Measurements from ENCODE around the gene DDR2.
A peak's percentile ranks its signal among the peaks of the same experiment; 100 is the strongest.
"Not testable (repeated sequence)": the region's sequence is repeated elsewhere in the genome, so short reads cannot be mapped to it uniquely, and the experiment has no call there.

DDR2 gene

GRCh38 chr1:162765788-162766187 lies 133.5 kb downstream of the DDR2 start:
- DNase-seq (ENCODE audit: low spot score), result no peak

DNA sequence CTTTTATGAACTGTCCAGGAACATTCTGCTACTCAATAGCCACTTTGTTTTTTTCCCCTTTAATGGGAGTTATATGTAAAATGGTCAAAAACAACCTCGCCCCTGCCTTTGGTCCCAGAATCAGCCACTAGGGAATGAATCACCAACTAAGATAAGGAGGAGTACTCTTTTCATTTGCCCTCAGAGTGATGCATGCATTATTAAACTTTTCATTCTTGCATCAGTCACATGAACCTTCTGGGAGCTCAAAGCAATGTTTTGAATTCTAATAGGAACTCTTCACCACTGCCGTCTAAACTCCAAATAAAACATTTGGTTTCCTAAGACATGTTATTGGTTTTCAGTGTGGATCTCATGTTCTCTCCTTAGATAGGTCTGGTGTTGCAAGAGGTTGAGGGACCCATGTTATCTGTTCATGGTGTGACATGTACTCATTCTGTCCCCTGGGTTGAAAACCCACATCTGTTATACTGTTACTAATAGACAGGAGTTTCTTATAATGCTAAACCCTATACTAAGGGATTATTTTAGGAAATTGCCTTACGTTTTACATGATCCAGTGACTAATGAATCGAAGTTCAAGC lies 140.4 kb downstream of the DDR2 start:
- DNase-seq (ENCODE audit: low spot score), result no peak

DNA sequence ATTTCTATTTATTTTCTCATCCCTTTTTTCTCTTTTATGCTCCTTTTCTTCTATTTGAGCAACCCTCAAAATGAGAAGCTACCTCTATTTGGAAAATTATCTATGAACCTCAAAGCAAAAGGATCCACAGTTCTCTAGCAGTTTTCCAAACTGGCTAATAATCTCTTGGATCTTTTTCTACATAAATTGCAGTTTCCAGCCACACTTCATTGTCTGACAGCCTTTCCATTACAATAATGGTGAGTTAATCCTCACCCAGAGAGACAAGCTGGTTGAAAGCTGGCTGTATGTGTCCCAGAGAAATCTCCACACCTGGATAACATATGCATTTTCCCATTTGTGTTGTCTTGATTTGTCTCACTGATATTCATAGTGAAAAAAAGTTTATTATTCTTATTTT lies 141.7 kb downstream of the DDR2 start:
- DNase-seq (ENCODE audit: low spot score), result no peak

DNA sequence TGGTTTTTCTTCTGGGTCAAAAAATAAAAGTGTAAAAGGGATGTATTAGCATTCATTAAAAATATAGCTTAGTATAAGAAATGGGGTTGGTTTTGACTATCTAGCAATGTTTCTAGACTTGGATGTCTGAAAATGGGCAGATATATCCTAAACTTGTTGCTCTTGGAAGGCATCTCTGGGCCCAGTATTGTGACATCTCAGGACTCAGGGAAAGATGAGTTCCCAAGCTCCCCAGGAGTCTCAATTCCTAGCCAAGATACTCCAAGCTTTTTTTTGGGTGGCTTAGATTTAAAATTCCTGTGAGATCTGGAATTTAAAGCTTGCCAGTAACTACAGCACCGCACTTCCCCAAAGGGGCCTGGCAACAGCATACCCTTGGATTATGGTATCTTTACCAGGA lies 146.8 kb downstream of the DDR2 start:
- DNase-seq (ENCODE audit: low spot score), result no peak

DNA sequence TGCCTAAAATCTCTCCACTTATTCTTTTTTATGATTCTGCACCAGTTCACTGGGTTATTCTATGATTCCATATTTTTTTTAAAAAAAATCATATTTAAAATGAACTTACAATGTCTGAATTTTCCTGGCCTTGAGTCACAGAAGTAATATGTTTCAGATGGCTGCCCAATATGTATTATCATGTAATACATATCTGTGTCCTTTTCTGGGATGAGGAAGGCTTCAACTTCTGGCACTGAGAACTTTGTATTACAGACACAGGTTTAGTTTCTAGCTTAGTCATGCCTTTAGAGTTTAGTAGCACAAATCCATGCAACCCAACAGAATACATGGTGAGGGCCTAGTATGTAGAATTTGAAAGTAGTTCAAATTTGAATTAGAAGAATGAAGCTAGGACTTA lies 150.4 kb downstream of the DDR2 start:
- DNase-seq (ENCODE audit: low spot score), result no peak

DNA sequence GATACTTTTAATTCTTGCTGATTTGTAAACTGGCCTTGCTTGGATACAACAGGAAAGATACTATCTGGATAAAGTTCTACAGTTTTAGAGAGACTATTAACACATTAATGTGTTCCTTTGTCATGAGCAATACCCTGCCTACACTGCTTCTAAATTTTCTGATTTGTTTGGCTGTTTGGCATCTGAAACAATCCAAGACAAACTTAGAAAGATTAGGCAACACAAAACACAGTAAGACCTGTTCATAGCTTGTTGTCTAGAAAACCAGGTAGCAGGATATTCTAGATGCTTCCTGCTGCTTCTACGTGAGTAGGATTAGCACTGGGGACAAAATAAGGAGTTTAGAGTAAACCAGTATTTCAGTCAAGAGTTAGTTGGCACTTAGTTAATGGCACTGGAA lies 152.7 kb downstream of the DDR2 start:
- DNase-seq (ENCODE audit: low spot score), result not testable (repeated sequence)

DNA sequence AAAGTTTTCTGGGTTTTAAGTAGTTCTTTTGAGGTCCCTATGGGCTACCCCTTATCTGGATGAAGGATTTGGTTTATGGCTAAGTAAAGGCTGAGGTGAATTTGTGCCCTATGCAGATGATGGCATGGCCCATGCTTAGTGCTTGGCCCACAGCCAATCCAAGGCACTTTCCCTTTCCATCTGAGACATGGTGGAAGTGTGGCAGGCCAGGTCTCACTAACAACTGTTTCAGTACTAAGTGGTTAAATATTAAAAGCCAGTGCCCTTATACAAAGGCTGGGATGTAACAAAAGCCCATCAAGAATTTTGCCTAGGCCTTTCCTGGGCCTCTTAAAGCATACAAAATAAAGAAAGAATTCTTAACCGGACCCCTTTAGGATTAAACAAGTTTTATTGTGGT lies 156.5 kb downstream of the DDR2 start:
- not testable (repeated sequence) for DNase-seq (ENCODE audit: low spot score)

DNA sequence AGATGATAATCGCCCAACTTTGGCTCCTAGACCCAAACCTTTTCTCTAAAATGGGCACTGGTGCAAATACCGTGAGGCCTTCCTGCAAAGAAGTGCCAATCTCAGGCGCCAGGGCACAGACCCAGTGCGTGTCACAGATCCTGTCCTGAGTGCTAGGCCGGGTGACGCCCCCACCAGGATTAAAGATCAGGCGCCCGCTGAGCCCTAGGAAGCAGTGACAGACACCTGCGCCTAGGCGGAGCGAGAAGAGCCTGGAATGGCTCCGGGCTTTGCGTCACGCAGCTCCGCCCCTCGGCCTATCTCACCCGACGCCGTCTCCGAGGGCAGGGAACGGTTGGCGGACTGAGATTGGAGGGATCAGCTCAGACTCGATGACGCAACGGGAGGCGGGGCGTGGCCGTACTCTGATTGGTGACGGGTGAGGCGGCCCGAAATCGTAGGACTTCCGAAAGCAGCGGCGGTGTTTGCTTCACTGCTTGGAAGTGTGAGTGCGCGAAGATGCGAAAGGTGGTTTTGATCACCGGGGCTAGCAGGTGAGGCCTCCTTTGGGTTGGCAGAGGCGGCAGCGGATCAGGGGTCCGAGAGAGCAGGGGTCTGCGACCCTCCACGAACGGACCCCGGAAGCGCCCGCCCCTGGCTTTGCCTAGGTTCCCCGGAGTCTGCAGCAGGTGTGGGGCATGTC lies 158.2 kb downstream of the DDR2 start, which contains the start of gene HSD17B7:
HSD17B7 (plus strand) TSS at position 400 of the 682 bp plus-strand sequence; CDS start at position 499, 99 bp downstream.
- peak; percentile 86 for DNase-seq (ENCODE audit: low spot score)

DNA sequence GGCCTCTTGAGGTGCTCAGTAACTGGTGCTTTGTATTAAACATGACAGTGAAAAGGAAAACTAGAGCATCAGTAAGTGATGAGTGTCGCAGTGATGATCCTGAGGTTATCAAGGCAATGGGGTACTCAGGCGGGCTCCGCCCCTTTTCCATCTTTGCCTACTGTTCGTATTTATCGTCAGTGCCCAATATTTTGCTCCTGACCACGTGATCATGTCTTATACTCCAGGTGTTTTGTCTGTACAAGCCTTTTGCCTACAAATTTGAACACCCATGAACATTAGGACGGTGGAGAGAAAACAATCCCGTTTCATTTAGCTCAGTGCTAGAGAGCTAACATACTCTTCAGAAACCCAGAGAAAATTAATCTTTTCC lies 158.7 kb downstream of the DDR2 start:
- DNase-seq (ENCODE audit: low spot score), result peak; percentile 20

- not testable (repeated sequence) for DNase-seq (ENCODE audit: low spot score)
Observed at GRCh38 chr1:162794284-162794683, 162.0 kb downstream of the DDR2 start.

DNA sequence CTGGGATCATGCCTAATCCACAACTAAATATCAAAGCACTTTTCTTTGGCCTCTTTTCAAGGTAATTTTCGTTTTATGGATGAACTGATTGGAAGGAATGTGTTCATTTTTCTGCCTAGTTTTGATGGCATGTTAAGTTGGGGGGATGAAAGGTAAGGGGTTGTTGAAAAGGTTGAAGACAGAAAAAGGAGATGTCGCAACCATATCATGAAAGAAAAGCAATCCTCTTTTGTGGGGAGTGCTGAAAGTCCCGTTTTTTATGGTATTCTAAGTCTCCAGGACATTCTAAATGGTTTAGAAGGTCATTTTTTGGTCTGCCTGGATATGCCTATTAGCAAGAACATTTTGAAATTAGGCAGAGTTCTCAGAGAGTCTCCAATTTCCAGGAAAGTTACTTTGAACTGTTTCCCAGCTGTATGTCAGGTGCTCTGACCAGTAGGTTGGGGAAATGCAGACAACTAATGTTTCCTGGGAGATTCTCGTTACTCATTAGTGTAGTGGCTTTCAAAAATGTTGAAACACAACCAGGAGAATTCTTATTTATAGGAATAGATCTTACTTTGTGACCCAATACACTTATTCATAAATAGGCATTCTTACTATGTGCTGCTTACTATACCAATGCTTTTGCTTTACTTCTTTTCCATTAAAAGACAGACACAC lies 164.5 kb downstream of the DDR2 start:
- not testable (repeated sequence) for DNase-seq (ENCODE audit: low spot score)

GRCh38 chr1:162799995-162800830 lies 167.9 kb downstream of the DDR2 start:
- peak; percentile 62 for DNase-seq (ENCODE audit: low spot score)

- not testable (repeated sequence) for DNase-seq (ENCODE audit: low spot score)
Observed at GRCh38 chr1:162807503-162807902, 175.2 kb downstream of the DDR2 start.

DNA sequence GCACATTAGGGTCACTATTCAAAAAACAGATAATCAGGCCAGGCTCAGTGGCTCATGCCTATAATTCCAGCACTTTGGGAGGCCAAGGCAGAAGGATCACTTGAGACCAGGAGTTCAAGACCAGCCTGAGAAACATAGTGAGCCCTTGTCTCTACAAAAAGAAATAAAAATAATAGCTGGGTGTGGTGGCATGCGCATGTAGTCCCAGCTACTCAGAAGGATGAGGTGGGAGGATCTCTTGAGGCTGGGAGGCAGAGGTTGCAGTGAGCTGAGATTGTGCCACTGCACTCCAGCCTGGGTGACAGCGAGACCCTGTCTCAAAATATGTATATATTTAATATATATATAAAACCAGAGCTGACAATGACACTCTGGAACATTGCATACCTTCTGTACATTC lies 180.1 kb downstream of the DDR2 start:
- DNase-seq (ENCODE audit: low spot score), result not testable (repeated sequence)

DNA sequence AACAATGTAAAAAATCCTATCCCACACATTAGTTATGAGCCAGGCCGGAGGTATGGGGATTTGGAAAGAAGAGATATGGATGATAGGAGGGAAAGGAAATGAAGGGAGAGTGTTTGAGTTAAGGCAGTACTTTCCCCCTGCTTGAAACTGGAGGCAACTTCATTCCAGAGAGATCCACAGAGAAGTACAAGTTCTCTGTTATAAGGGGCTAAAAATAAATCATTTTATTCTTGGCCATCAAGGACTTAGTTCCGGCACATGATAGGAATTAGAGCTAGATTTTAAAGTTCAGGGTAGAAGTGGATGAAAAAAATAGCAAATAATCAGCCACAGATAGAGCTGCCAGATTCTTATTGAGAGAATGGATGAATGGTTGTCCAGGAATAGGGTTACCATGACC lies 185.9 kb downstream of the DDR2 start:
- not testable (repeated sequence) for DNase-seq (ENCODE audit: low spot score)

DNA sequence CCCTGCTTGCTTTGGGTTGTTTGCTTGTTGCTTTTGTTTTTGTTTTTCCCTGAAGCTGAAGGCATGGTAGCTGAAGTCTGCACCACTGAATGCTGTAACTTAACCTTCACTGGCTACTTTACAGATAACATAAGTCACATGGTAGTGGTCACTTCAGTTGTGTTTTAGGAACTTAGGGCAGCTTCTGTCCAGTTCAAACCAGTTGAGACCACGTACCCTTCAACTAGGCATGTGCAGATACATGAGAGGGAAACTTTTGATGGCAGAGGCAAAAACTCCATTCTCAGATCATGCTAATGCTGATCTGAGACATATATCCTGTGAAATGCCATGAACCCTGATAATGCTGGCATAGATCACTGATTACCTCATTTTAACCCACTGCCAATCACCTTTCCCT lies 186.4 kb downstream of the DDR2 start:
- not testable (repeated sequence) for DNase-seq (ENCODE audit: low spot score)

- DNase-seq (ENCODE audit: low spot score), result peak; percentile 33
Observed at GRCh38 chr1:162822391-162823200, 190.3 kb downstream of the DDR2 start.

GRCh38 chr1:162823231-162823630 lies 191.0 kb downstream of the DDR2 start:
- DNase-seq (ENCODE audit: low spot score), result no peak

GRCh38 chr1:162823771-162824525 lies 191.7 kb downstream of the DDR2 start:
- no peak for DNase-seq (ENCODE audit: low spot score)

- no peak for DNase-seq (ENCODE audit: low spot score)
Observed at GRCh38 chr1:162829268-162829667, 197.0 kb downstream of the DDR2 start.
